Measurements from ENCODE around the gene SRGAP1. TPM values are rescaled to one million over a fixed set of nuclear protein-coding genes. Genes with fewer than 3 reads are reported as not detected.

Gene SRGAP1
- total and polyA plus RNA-seq, 7 donors = 0.23 to 5.1 (median 1.5) TPM

DNA sequence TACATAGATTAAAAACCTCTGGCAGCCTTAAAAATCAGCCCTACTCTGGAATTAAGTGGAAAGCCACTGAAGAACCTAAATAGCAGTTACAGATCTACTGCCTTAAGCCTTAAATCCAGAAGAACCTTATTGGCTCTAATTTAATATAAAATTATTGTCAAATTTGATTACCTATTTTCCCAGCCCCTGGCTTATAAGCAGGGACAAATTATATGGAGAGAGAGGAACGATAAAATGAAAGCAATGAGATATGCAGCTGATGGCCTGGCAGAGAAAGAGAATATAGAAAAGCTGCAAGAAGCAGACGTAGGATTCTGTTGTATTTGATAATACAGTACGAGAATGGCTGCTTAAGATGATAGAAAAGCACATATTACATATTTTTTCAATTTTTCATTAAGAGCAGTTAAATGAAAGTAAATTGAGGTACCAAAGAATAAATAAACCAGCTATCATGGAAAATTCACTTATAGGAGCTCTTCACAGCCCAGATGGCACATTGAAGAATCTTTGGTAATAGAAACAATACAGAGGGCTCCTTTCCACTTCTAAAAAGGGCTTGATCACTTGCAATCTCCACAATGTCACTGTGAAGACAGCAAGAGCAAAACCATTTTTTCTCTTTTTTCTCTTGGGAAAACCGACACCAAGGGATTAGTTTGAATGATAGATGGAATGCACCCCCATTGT is 248.2 kb downstream of the SRGAP1 start:
- ATAC-seq = no peak
- intact Hi-C loops (cut with DNase I) = no loop called here

DNA sequence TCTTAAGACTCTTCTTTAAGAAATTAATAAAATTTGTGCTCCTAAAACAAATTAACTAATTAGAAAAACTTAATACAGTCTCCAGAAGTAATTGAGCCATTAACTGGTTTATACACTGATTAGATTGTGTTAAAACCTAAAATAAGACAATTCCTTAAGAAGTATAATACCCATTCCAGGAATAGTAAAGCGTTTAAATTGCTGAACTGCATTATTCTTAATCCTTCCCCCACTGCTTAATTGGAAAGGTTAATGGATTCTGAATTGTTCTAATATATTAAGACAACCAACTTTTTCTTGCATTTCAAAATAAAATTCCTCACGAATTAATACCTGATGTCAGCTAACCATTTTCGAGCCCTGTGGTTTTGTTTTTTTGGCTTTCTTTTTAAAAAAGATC is 249.2 kb downstream of the SRGAP1 start:
- WGBS, 3 donors = 95 to 96% (median 96%) methylated on average over 3 of the region's 3 CpGs
- TF ChIP-seq, protein P1, sequence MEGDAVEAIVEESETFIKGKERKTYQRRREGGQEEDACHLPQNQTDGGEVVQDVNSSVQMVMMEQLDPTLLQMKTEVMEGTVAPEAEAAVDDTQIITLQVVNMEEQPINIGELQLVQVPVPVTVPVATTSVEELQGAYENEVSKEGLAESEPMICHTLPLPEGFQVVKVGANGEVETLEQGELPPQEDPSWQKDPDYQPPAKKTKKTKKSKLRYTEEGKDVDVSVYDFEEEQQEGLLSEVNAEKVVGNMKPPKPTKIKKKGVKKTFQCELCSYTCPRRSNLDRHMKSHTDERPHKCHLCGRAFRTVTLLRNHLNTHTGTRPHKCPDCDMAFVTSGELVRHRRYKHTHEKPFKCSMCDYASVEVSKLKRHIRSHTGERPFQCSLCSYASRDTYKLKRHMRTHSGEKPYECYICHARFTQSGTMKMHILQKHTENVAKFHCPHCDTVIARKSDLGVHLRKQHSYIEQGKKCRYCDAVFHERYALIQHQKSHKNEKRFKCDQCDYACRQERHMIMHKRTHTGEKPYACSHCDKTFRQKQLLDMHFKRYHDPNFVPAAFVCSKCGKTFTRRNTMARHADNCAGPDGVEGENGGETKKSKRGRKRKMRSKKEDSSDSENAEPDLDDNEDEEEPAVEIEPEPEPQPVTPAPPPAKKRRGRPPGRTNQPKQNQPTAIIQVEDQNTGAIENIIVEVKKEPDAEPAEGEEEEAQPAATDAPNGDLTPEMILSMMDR (IDR thresholded peaks at IDR 0.05) = no peak
- Histone ChIP-seq H3K4me1 (peaks cover 23% of the 10 kb centered on the region), H3K27ac (no peak overlapping the region), H3K27me3 (ENCODE audit: insufficient read depth in 3 of 3, low read length in 2 of 3) (no peaks in the 10 kb centered on the region), H3K9me3 (no peaks in the 10 kb centered on the region), H3K36me3 (ENCODE audit: insufficient read depth in 1 of 2, low read depth in 1 of 2) (no peaks in the 10 kb centered on the region), H3K4me3 (no peak overlapping the region)
- no peak for ATAC-seq
- intact Hi-C loops (cut with DNase I) = no loop called here
- DNase-seq = no peak

More for the DNA sequence above, 248.2 kb downstream of the SRGAP1 start:
- Histone ChIP-seq H3K27me3 (ENCODE audit: insufficient read depth in 3 of 3, low read length in 2 of 3) (no peaks in the 10 kb centered on the region), H3K4me1 (peaks cover 22% of the 10 kb centered on the region), H3K4me3 (no peak overlapping the region), H3K27ac (no peak overlapping the region), H3K9me3 (no peaks in the 10 kb centered on the region), H3K36me3 (ENCODE audit: insufficient read depth in 1 of 2, low read depth in 1 of 2) (no peaks in the 10 kb centered on the region)
- TF ChIP-seq, protein P1 (IDR thresholded peaks at IDR 0.05) = no peak
- DNase-seq = no peak
- WGBS, 3 donors = 91 to 94% (median 92%) methylated on average over 4 of the region's 4 CpGs

DNA sequence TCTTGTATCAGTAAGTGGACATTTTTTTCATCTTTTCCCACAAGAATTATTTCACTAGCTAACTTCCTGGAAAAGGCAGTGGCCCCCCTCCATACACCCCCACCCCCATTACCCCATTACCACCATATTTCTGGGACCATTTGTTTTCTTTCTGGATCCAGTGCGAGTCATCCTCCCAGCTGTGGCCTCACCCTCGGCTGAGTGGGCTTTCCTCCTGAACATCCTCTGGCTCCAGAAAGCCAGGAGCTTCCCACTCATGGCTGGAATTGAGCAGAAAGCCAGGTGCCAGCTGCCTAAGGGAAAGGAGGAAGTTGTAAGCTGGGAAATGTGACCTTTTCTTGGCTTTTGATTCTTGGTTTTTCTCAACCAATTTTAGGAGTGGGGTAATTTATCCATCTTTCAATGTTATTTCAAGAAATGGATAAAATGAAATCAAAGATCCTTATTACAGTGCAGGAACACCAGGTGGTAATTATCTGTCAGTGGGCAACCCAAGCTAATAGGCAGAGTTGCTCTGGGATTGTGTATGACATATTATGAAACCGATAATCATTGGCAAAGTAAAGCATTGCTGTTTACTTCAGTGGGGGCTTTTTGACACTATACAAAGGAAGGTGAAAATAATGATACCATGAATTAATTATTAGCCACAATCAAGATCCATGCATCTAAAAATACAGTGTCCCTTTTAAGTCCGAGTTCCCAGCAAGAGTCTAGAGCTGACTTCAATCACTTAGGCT is 253.0 kb downstream of the SRGAP1 start:
- no peaks in the 10 kb centered on the region for H3K27me3 ChIP-seq (ENCODE audit: insufficient read depth in 3 of 3, low read length in 2 of 3)
- intact Hi-C loops (cut with DNase I) = no loop called here
- H3K9me3 ChIP-seq = no peaks in the 10 kb centered on the region
- H3K4me1 ChIP-seq = peaks cover 15% of the 10 kb centered on the region
- TF ChIP-seq, protein P1 (IDR thresholded peaks at IDR 0.05) = no peak
- no peaks in the 10 kb centered on the region for H3K36me3 ChIP-seq (ENCODE audit: insufficient read depth in 1 of 2, low read depth in 1 of 2)
- H3K4me3 ChIP-seq = no peak overlapping the region
- H3K27ac ChIP-seq = no peak overlapping the region
- ATAC-seq (no peak), DNase-seq (peak in 1 of 2 donors; percentile 35)
- WGBS, 3 donors = 32 to 45% (median 41%) methylated on average over 4 of the region's 4 CpGs

DNA sequence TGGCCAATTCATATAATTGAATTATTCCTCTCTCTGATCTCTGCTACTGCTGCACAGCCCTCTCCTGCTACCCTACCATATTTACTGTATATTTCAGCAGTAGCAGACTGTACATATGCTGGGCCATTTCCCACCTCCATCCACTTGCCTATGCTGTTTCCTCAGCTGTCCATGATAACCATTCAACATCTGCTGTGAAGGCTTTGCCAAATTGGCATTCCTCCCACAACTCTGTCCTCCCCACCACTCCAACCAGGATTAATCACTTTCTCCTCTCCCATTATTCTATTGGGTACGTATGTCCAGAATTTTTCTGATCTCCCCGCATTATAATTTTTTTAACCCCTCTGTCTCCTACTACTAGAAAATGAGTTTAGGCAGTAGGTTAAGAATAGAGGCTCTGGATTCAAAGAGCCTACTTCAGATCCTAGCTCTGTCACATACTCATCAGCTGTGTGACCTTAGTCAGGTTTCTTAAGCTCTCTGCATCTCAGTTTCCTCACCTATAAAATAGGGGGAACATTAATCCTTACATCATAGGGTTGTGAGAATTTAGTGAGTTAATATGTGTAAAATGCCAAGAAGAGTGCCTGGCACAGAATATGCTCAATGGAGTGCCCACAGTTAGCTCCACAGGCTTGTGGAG is 254.3 kb downstream of the SRGAP1 start:
- intact Hi-C loops (cut with DNase I) = no loop called here
- peak; percentile 45 to 74 (median 72) for ATAC-seq
- no peak for DNase-seq
- Histone ChIP-seq H3K27ac (peak overlapping the region; percentile 64), H3K36me3 (ENCODE audit: insufficient read depth in 1 of 2, low read depth in 1 of 2) (no peaks in the 10 kb centered on the region), H3K9me3 (no peaks in the 10 kb centered on the region), H3K4me1 (peaks cover 18% of the 10 kb centered on the region), H3K4me3 (no peak overlapping the region), H3K27me3 (ENCODE audit: insufficient read depth in 3 of 3, low read length in 2 of 3) (no peaks in the 10 kb centered on the region)
- WGBS, 3 donors = 16 to 30% (median 25%) methylated on average over 2 of the region's 2 CpGs
- TF ChIP-seq, protein P1 (IDR thresholded peaks at IDR 0.05) = no peak
